SK-N-SH (cell line): ENCODE measurements around the gene RBMS1. TPM values are rescaled to one million over a fixed set of nuclear protein-coding genes. Genes with fewer than 3 reads are reported as not detected.

Experiments
- CTCF ChIA-PET: fragments of 300-600, 350-600 bp; formaldehyde crosslinking; extraction: SDS; loops from one replicate; lab custom pipeline; 2021; lab: Yijun Ruan, JAX
- POLR2A ChIA-PET: fragments of 350-600 bp; sonication (Branson Sonifier 250); formaldehyde crosslinking; extraction: SDS; loops from one replicate; lab custom pipeline; 2020; ENCODE audit warnings: antibody characterized with exemption, inconsistent platforms; lab: Yijun Ruan, JAX
- DNase-seq: peaks from one replicate; pipeline ENCODE4 v3.0.0; 2012
- H2AFZ ChIP-seq: fragments of 200-600 bp; sonication (generic); 2 replicates; pipeline ENCODE4 v1.8.1; 2016; ENCODE audit warnings: antibody characterized with exemption, mild to moderate bottlenecking, low read depth
- H3F3A ChIP-seq: fragments of 200-600 bp; sonication (generic); replicated peaks from 2 replicates; pipeline ENCODE3; 2016; ENCODE audit warnings: antibody characterized with exemption, mild to moderate bottlenecking; ENCODE audit not compliant: insufficient read depth
- H3K27ac ChIP-seq, 2 experiments: fragments of 200-500 bp in 1 of 2; fragments of 200-600 bp in 1 of 2; sonication (Bioruptor generic) in 1 of 2; sonication (generic), shearing (Covaris generic) in 1 of 2; 2 replicates each; pipeline versions ENCODE4 v1.5.1 to v1.6.1; 2014 to 2016; ENCODE audit warnings: low read depth in 2 of 2, inconsistent platforms in 1 of 2, low read length in 1 of 2, mild to moderate bottlenecking in 1 of 2, mixed read lengths in 1 of 2
- H3K27me3 ChIP-seq: fragments of 200-600 bp; sonication (generic), shearing (Covaris generic); 2 replicates; pipeline ENCODE4 v1.6.1; 2016; ENCODE audit warnings: mixed run types; ENCODE audit not compliant: insufficient read depth
- H3K36me3 ChIP-seq, 2 experiments: fragments of 200-500 bp in 1 of 2; fragments of 200-600 bp in 1 of 2; sonication (Bioruptor generic) in 1 of 2; sonication (generic) in 1 of 2; replicated peaks in 1 of 2; 2 replicates each; pipeline versions ENCODE3 to v1.5.1; 2014 to 2016; ENCODE audit warnings: low read length in 1 of 2, mild to moderate bottlenecking in 1 of 2; ENCODE audit not compliant: insufficient read depth in 2 of 2, control insufficient read depth in 1 of 2
- H3K4me1 ChIP-seq, 2 experiments: fragments of 200-500 bp in 1 of 2; fragments of 200-600 bp in 1 of 2; sonication (Bioruptor generic) in 1 of 2; sonication (generic), shearing (Covaris generic) in 1 of 2; 2 replicates each; pipeline versions ENCODE4 v1.5.1 to v1.6.1; 2014 to 2016; ENCODE audit warnings: low read depth in 1 of 2, low read length in 1 of 2, mixed run types in 1 of 2; ENCODE audit not compliant: insufficient read depth in 2 of 2, control insufficient read depth in 1 of 2
- H3K4me2 ChIP-seq: fragments of 200-600 bp; sonication (generic), shearing (Covaris generic); 2 replicates; pipeline ENCODE4 v1.6.1; 2017; ENCODE audit warnings: mixed run types
- H3K4me3 ChIP-seq, 2 experiments: fragments of 200-500 bp in 1 of 2; fragments of 200-600 bp in 1 of 2; sonication (Bioruptor generic) in 1 of 2; sonication (generic), shearing (Covaris generic) in 1 of 2; 2 replicates each; pipeline versions ENCODE4 v1.5.1 to v1.8.1; 2014 to 2016; ENCODE audit warnings: low read depth in 2 of 2, inconsistent platforms in 1 of 2, low read length in 1 of 2, mild to moderate bottlenecking in 1 of 2, mixed read lengths in 1 of 2, moderate library complexity in 1 of 2
- H3K79me2 ChIP-seq: fragments of 200-600 bp; sonication (generic); 2 replicates; pipeline ENCODE4 v1.8.1; 2017; ENCODE audit warnings: mild to moderate bottlenecking; ENCODE audit not compliant: insufficient read depth
- H3K9ac ChIP-seq: fragments of 200-600 bp; sonication (generic); 2 replicates; pipeline ENCODE4 v1.6.1; 2017; ENCODE audit warnings: mixed run types
- H3K9me2 ChIP-seq: fragments of 200-600 bp; sonication (generic); 2 replicates; pipeline ENCODE4 v1.6.1; 2017; ENCODE audit warnings: mixed run types
- H3K9me3 ChIP-seq: fragments of 200-600 bp; sonication (generic); 2 replicates; pipeline ENCODE4 v1.6.1; 2017; ENCODE audit warnings: mixed run types, mild to moderate bottlenecking, moderate library complexity
- H4K20me1 ChIP-seq: fragments of 200-600 bp; sonication (generic); 2 replicates; pipeline ENCODE4 v1.6.1; 2017; ENCODE audit warnings: mild to moderate bottlenecking, mixed run types; ENCODE audit not compliant: insufficient read depth
- ELF1 ChIP-seq: IDR thresholded peaks from 2 replicates; pipeline ENCODE4 v1.4.0; 2012
- EP300 ChIP-seq, 2 experiments: IDR thresholded peaks; 2 replicates each; pipeline versions ENCODE4 v1.4.0 to v1.6.1; 2012; ENCODE audit warnings: borderline replicate concordance in 1 of 2, low read depth in 1 of 2, low read length in 1 of 2
- EZH2phosphoT487 ChIP-seq: fragments of 200-600 bp; sonication (generic); IDR thresholded peaks from 2 replicates; pipeline ENCODE4 v1.6.1; 2017; ENCODE audit warnings: low read depth, mixed run types, mild to moderate bottlenecking, antibody characterized with exemption, moderate library complexity, borderline replicate concordance
- FOXJ3 ChIP-seq: sonication (generic); formaldehyde crosslinking; IDR thresholded peaks from 2 replicates; pipeline ENCODE4 v1.5.1; 2020; ENCODE audit warnings: mild to moderate bottlenecking, missing genetic modification reagents
- FOXM1 ChIP-seq: IDR thresholded peaks from 2 replicates; pipeline ENCODE4 v1.4.0; 2012; ENCODE audit warnings: low read depth, mild to moderate bottlenecking
- GABPA ChIP-seq: IDR thresholded peaks from 2 replicates; pipeline ENCODE4 v1.4.0; 2012; ENCODE audit warnings: low read depth, mild to moderate bottlenecking
- GATA2 ChIP-seq: sonication (generic); formaldehyde crosslinking; IDR thresholded peaks from 2 replicates; pipeline ENCODE4 v1.5.0; 2020; ENCODE audit warnings: mild to moderate bottlenecking, missing genetic modification reagents
- JUND ChIP-seq: IDR thresholded peaks from 2 replicates; pipeline ENCODE4 v1.4.0; 2012
- MEF2A ChIP-seq: IDR thresholded peaks from 2 replicates; pipeline ENCODE4 v1.4.0; 2012; ENCODE audit warnings: low read depth, borderline replicate concordance
- MXI1 ChIP-seq: IDR thresholded peaks from 2 replicates; pipeline ENCODE4 v1.6.1; 2012; ENCODE audit warnings: mild to moderate bottlenecking, low read depth, low read length, improper control_type of control experiment
- NFIC ChIP-seq: IDR thresholded peaks from 2 replicates; pipeline ENCODE4 v1.4.0; 2012; ENCODE audit warnings: borderline replicate concordance
- POLR2AphosphoS5 ChIP-seq: IDR thresholded peaks from 2 replicates; pipeline ENCODE4 v1.6.1; 2012; ENCODE audit warnings: low read depth, low read length
- RCOR1 ChIP-seq: fragments of 150-350 bp; IDR thresholded peaks from 2 replicates; pipeline ENCODE4 v1.6.1; 2017; ENCODE audit warnings: antibody characterized with exemption, low read length
- RFX5 ChIP-seq: IDR thresholded peaks from 2 replicates; pipeline ENCODE4 v1.6.1; 2012; ENCODE audit warnings: mild to moderate bottlenecking, improper control_type of control experiment, low read length
- SIN3A ChIP-seq: IDR thresholded peaks from 2 replicates; pipeline ENCODE4 v1.6.1; 2012; ENCODE audit warnings: low read depth, mild to moderate bottlenecking, low read length, moderate library complexity, borderline replicate concordance
- SMC3 ChIP-seq: IDR thresholded peaks from 2 replicates; pipeline ENCODE4 v1.6.1; 2012; ENCODE audit warnings: low read depth, low read length, improper control_type of control experiment
- TAF1 ChIP-seq: IDR thresholded peaks from 2 replicates; pipeline ENCODE4 v1.6.1; 2012; ENCODE audit warnings: low read depth, mild to moderate bottlenecking, low read length, moderate library complexity, borderline replicate concordance
- TEAD4 ChIP-seq: IDR thresholded peaks from 2 replicates; pipeline ENCODE4 v1.4.0; 2012; ENCODE audit warnings: mild to moderate bottlenecking, borderline replicate concordance; ENCODE audit not compliant: insufficient read depth
- WGBS: methylation state at CpG from one replicate; pipeline ENCODE4 v1.1.6; 2017; ENCODE audit warnings: low lambda C conversion rate; 5-methylcytosine and 5-hydroxymethylcytosine counted together
- polyA plus RNA-seq, 3 experiments: library from polyadenylated mRNA; depleted of rRNA; stranded (reverse); fragments of >200 nt; gene quantifications; 2 replicates each; pipeline ENCODE4 v1.2.3, GENCODE V29; 2012
- TF ChIP-seq, protein P1 (sequence below): IDR thresholded peaks from 2 replicates; pipeline ENCODE4 v1.4.0; 2012; ENCODE audit warnings: low read depth, borderline replicate concordance
- TF ChIP-seq, protein P2 (sequence below): IDR thresholded peaks from 2 replicates; pipeline ENCODE4 v1.4.0; 2012; ENCODE audit warnings: low read depth, borderline replicate concordance
- TF ChIP-seq, protein P3 (sequence below): fragments of 200-600 bp; sonication (generic); IDR thresholded peaks from 2 replicates; pipeline ENCODE4 v1.6.1; 2017; ENCODE audit warnings: antibody characterized with exemption, mild to moderate bottlenecking, moderate library complexity

Gene RBMS1
- polyA plus RNA-seq, 1 of the 3 experiments (the other 2 are of a cell fraction): 56.5 TPM

DNA sequence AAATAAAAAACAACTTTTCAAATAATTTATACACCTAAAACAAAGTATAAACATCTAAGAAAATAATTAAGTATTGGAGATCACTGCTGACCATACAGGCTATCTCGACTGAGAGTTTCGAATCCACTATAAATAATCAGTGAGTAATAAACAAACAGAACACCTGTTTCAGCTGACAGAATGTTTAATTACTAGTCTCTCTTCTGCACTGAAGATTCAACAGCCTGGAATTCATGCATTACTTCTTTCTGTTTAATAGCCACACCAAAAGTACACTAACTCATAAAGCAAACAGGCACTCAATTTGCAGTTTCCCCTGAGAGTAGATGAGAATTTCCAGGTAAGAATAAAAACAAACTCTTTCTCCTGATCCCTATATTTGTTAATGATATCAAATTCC, 138.5 kb downstream of the RBMS1 start:
- no peak overlapping the region for H3K4me2 ChIP-seq
- ChIA-PET POLR2A (no interaction called here), CTCF (interaction anchor here (1.7 kb wide), 1 partner anchor 615 kb away, joined by 5 read pairs; no protein-coding TSS in a partner anchor)
- H3K9me3 ChIP-seq: no peaks in the 10 kb centered on the region
- 83% methylated on average over 2 of the region's 2 CpGs for WGBS
- H3K79me2 ChIP-seq: peaks cover 97% of the 10 kb centered on the region
- peaks cover 0 to 45% of the 10 kb centered on the region in 2 experiments; a peak in 3 of 4 replicates for H3K4me1 ChIP-seq
- no peak for DNase-seq
- H2AFZ ChIP-seq: no peak overlapping the region
- no peak for TF ChIP-seq TAF1
- TF ChIP-seq MEF2A: no peak
- no peak for TF ChIP-seq GABPA
- TF ChIP-seq JUND: no peak
- no peak for TF ChIP-seq MXI1
- no peak for TF ChIP-seq GATA2
- no peak for TF ChIP-seq FOXJ3 (CRISPR knock-in tag)
- TF ChIP-seq SMC3: no peak
- TF ChIP-seq TEAD4: no peak
- no peak for TF ChIP-seq POLR2AphosphoS5
- TF ChIP-seq, protein P1, sequence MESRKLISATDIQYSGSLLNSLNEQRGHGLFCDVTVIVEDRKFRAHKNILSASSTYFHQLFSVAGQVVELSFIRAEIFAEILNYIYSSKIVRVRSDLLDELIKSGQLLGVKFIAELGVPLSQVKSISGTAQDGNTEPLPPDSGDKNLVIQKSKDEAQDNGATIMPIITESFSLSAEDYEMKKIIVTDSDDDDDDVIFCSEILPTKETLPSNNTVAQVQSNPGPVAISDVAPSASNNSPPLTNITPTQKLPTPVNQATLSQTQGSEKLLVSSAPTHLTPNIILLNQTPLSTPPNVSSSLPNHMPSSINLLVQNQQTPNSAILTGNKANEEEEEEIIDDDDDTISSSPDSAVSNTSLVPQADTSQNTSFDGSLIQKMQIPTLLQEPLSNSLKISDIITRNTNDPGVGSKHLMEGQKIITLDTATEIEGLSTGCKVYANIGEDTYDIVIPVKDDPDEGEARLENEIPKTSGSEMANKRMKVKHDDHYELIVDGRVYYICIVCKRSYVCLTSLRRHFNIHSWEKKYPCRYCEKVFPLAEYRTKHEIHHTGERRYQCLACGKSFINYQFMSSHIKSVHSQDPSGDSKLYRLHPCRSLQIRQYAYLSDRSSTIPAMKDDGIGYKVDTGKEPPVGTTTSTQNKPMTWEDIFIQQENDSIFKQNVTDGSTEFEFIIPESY: no peak
- no peaks in the 10 kb centered on the region for H3K27me3 ChIP-seq
- H3K4me3 ChIP-seq: no peak overlapping the region
- peaks cover 11 to 35% of the 10 kb centered on the region in 2 experiments for H3K36me3 ChIP-seq
- no peak overlapping the region for H3K27ac ChIP-seq
- no peak overlapping the region for H3K9ac ChIP-seq
- no peaks in the 10 kb centered on the region for H3K9me2 ChIP-seq
- H3F3A ChIP-seq: peaks cover 49% of the 10 kb centered on the region
- peaks cover 61% of the 10 kb centered on the region for H4K20me1 ChIP-seq

DNA sequence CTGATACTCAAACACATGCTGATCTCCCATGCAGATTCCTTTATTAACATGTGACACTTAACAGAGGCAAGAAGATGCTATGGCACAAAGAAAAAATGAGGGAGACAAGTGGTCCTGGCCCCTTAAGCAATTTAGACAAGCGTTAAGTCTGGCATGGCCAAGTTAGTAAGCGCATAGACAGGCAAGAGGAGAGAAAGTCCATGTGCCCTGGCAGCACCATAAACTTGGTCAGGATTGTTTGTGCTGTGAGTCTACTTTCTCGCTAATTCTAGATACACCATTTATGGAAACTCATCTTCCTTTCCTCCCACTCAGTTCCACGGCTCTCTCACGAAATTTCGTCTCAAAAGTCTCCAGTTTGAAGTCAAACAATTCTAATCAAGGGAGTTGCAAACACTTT, 138.9 kb downstream of the RBMS1 start:
- 95% methylated on average over 6 of the region's 6 CpGs for WGBS
- Histone ChIP-seq H4K20me1 (peaks cover 61% of the 10 kb centered on the region), H3F3A (peaks cover 46% of the 10 kb centered on the region), H3K9me3 (no peaks in the 10 kb centered on the region), H3K4me3 (no peak overlapping the region), H3K27ac (no peak overlapping the region), H3K79me2 (peaks cover 97% of the 10 kb centered on the region), H3K9ac (no peak overlapping the region), H3K36me3 (peaks cover 11 to 37% of the 10 kb centered on the region in 2 experiments), H3K4me2 (no peak overlapping the region), H2AFZ (no peak overlapping the region), H3K4me1 (peaks cover 0 to 45% of the 10 kb centered on the region in 2 experiments; a peak in 3 of 4 replicates), H3K27me3 (no peaks in the 10 kb centered on the region), H3K9me2 (no peaks in the 10 kb centered on the region)
- DNase-seq: no peak
- CTCF ChIA-PET: interaction anchor here (1.7 kb wide), 1 partner anchor 615 kb away, joined by 5 read pairs; no protein-coding TSS in a partner anchor
- TF ChIP-seq EP300 (IDR thresholded peaks at IDR 0.05; ENCODE audit: borderline replicate concordance in 1 of 2, low read depth in 1 of 2, low read length in 1 of 2) (no peak), RFX5 (no peak), RCOR1 (no peak), FOXM1 (no peak), ELF1 (no peak), NFIC (no peak), SIN3A (no peak), POLR2AphosphoS5 (no peak), TAF1 (no peak), EZH2phosphoT487 (no peak)
- TF ChIP-seq, protein P2, sequence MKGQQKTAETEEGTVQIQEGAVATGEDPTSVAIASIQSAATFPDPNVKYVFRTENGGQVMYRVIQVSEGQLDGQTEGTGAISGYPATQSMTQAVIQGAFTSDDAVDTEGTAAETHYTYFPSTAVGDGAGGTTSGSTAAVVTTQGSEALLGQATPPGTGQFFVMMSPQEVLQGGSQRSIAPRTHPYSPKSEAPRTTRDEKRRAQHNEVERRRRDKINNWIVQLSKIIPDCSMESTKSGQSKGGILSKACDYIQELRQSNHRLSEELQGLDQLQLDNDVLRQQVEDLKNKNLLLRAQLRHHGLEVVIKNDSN: no peak
- TF ChIP-seq, protein P3, sequence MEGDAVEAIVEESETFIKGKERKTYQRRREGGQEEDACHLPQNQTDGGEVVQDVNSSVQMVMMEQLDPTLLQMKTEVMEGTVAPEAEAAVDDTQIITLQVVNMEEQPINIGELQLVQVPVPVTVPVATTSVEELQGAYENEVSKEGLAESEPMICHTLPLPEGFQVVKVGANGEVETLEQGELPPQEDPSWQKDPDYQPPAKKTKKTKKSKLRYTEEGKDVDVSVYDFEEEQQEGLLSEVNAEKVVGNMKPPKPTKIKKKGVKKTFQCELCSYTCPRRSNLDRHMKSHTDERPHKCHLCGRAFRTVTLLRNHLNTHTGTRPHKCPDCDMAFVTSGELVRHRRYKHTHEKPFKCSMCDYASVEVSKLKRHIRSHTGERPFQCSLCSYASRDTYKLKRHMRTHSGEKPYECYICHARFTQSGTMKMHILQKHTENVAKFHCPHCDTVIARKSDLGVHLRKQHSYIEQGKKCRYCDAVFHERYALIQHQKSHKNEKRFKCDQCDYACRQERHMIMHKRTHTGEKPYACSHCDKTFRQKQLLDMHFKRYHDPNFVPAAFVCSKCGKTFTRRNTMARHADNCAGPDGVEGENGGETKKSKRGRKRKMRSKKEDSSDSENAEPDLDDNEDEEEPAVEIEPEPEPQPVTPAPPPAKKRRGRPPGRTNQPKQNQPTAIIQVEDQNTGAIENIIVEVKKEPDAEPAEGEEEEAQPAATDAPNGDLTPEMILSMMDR: no peak
- POLR2A ChIA-PET: no interaction called here
